CD4-positive, alpha-beta T cell (primary cell): Measurements from ENCODE around the gene SDK1. TPM values are rescaled to one million over a fixed set of nuclear protein-coding genes. Genes with fewer than 3 reads are reported as not detected.

Experiments used
- ATAC-seq: fragments of 200-7000 bp; cut with Tn5 transposase; one replicate; pipeline ENCODE4 v1.10.0; 2022; ENCODE audit warnings: mild to moderate bottlenecking; ENCODE audit not compliant: poor library complexity
- CTCF ChIA-PET: fragments of 350-600 bp; sonication (Branson Sonifier 250); formaldehyde crosslinking; loops from one replicate; lab custom pipeline; 2021; ENCODE audit warnings: antibody characterized with exemption, inconsistent platforms; lab: Charles Lee
- POLR2A ChIA-PET: fragments of 350-600 bp; sonication (Branson Sonifier 250); formaldehyde crosslinking; loops from one replicate; lab custom pipeline; 2021; ENCODE audit warnings: antibody characterized with exemption, inconsistent platforms; lab: Charles Lee
- DNase-seq, 14 experiments: peaks; one replicate each; pipeline ENCODE4 v3.0.0-alpha.2; 2013 to 2020; ENCODE audit warnings: mixed read lengths in 2 of 14
- H3K27ac ChIP-seq, 2 donors: one replicate each; pipeline versions ENCODE4 v1.5.1 to v1.7.0; 2013; ENCODE audit warnings: low read length in 2 of 2, low read depth in 1 of 2, mild to moderate bottlenecking in 1 of 2
- H3K27me3 ChIP-seq, 2 experiments: 1 replicate in 1 of 2; 2 replicates in 1 of 2; pipeline versions ENCODE4 v1.6.1 to v1.7.0; 2013; ENCODE audit warnings: low read length in 2 of 2, control low read depth in 1 of 2, mild to moderate bottlenecking in 1 of 2, moderate library complexity in 1 of 2; ENCODE audit not compliant: insufficient read depth in 2 of 2, control insufficient read depth in 1 of 2
- H3K36me3 ChIP-seq: one replicate; pipeline ENCODE4 v1.6.1; 2013; ENCODE audit warnings: low read length, control low read depth; ENCODE audit not compliant: insufficient read depth
- H3K4me1 ChIP-seq: one replicate; pipeline ENCODE4 v1.6.1; 2013; ENCODE audit warnings: low read length, control low read depth; ENCODE audit not compliant: insufficient read depth
- H3K4me3 ChIP-seq: one replicate; pipeline ENCODE4 v1.5.1; 2013; ENCODE audit warnings: mild to moderate bottlenecking, low read length, moderate library complexity
- H3K9me3 ChIP-seq, 2 experiments: 1 replicate in 1 of 2; 2 replicates in 1 of 2; pipeline versions ENCODE4 v1.6.1 to v1.7.0; 2013; ENCODE audit warnings: low read length in 2 of 2, mild to moderate bottlenecking in 2 of 2, control low read depth in 1 of 2, moderate library complexity in 1 of 2; ENCODE audit not compliant: control insufficient read depth in 1 of 2, insufficient read depth in 1 of 2
- H3K27ac Mint-ChIP-seq: one replicate; pipeline ENCODE4 v1.8.0; 2020; ENCODE audit warnings: mixed read lengths
- H3K27me3 Mint-ChIP-seq: one replicate; pipeline ENCODE4 v1.8.0; 2021; ENCODE audit warnings: mixed read lengths
- H3K36me3 Mint-ChIP-seq: one replicate; pipeline ENCODE4 v1.8.0; 2021; ENCODE audit warnings: low read depth, mixed read lengths
- H3K4me1 Mint-ChIP-seq: one replicate; pipeline ENCODE4 v1.8.0; 2021; ENCODE audit warnings: low read depth, mixed read lengths
- H3K4me3 Mint-ChIP-seq: one replicate; pipeline ENCODE4 v1.8.0; 2020; ENCODE audit warnings: mild to moderate bottlenecking, mixed read lengths
- H3K9me3 Mint-ChIP-seq: one replicate; pipeline ENCODE4 v1.8.0; 2020; ENCODE audit warnings: mixed read lengths
- CTCF ChIP-seq: fragments of 200-600 bp; IDR thresholded peaks from one replicate; pipeline ENCODE4 v1.8.0; 2022; ENCODE audit warnings: antibody characterized with exemption, mild to moderate bottlenecking
- intact Hi-C, 2 experiments: fragments of 100-400 bp; cut with DNase I in 1 of 2; cut with micrococcal nuclease in 1 of 2; formaldehyde crosslinking; loops; one replicate each; pipeline versions ENCODE4 v1.15.1 to v1.9.0; 2023 to 2025; cut with DNase I, micrococcal nuclease
- total RNA-seq, 174 experiments: library from RNA in 2 of 174; stranded (reverse) in 2 of 174; gene quantifications; one replicate each; pipeline ENCODE4 v1.2.3 and lab custom pipeline; 2021 to 2026

SDK1 gene
- total RNA-seq, 2 experiments from 2014 or later: 1.1 to 1.3 TPM

GRCh38 chr7:3607847-3608246, 306.8 kb downstream of the SDK1 start:
- no peak for DNase-seq
- Histone ChIP-seq H3K27me3 (peaks cover 0 to 4% of the 10 kb centered on the region in 2 experiments), H3K27ac (no peak overlapping the region), H3K36me3 (no peaks in the 10 kb centered on the region), H3K9me3 (peaks cover 0 to 4% of the 10 kb centered on the region in 2 experiments), H3K4me3 (no peak overlapping the region), H3K4me1 (no peaks in the 10 kb centered on the region)
- no peak for TF ChIP-seq CTCF
- H3K9me3 Mint-ChIP-seq: no peaks in the 10 kb centered on the region
- ChIA-PET POLR2A (no interaction called here), CTCF (no interaction called here)
- intact Hi-C loops: no loop called here
- H3K27me3 Mint-ChIP-seq: peaks cover 8% of the 10 kb centered on the region
- no peaks in the 10 kb centered on the region for H3K36me3 Mint-ChIP-seq
- ATAC-seq: no peak
- no peak overlapping the region for H3K27ac Mint-ChIP-seq
- no peaks in the 10 kb centered on the region for H3K4me1 Mint-ChIP-seq
- H3K4me3 Mint-ChIP-seq: no peak overlapping the region

GRCh38 chr7:3616306-3616705, 315.3 kb downstream of the SDK1 start:
- no peaks in the 10 kb centered on the region for H3K4me1 ChIP-seq
- Mint-ChIP-seq H3K4me3 (no peak overlapping the region), H3K27me3 (peaks cover 6% of the 10 kb centered on the region), H3K27ac (no peak overlapping the region), H3K36me3 (no peaks in the 10 kb centered on the region), H3K4me1 (no peaks in the 10 kb centered on the region), H3K9me3 (peaks cover 3% of the 10 kb centered on the region)
- H3K27ac ChIP-seq: no peak overlapping the region
- H3K36me3 ChIP-seq: no peaks in the 10 kb centered on the region
- ChIA-PET CTCF (interaction anchor here (0.8 kb wide), 1 partner anchor 12 kb away, joined by 3 read pairs; no protein-coding TSS in a partner anchor), POLR2A (no interaction called here)
- intact Hi-C loops: no loop called here
- H3K4me3 ChIP-seq: no peak overlapping the region
- no peaks in the 10 kb centered on the region for H3K9me3 ChIP-seq
- no peak for DNase-seq
- no peak for TF ChIP-seq CTCF
- H3K27me3 ChIP-seq: no peaks in the 10 kb centered on the region
- ATAC-seq: no peak

GRCh38 chr7:3630081-3630480, 329.0 kb downstream of the SDK1 start:
- Mint-ChIP-seq H3K36me3 (peaks cover 11% of the 10 kb centered on the region), H3K4me3 (no peak overlapping the region), H3K4me1 (no peaks in the 10 kb centered on the region), H3K27ac (no peak overlapping the region), H3K27me3 (no peaks in the 10 kb centered on the region), H3K9me3 (peaks cover 15% of the 10 kb centered on the region)
- TF ChIP-seq CTCF: no peak
- no peak for DNase-seq
- Histone ChIP-seq H3K4me1 (no peaks in the 10 kb centered on the region), H3K36me3 (no peaks in the 10 kb centered on the region), H3K27me3 (peaks cover 3 to 4% of the 10 kb centered on the region in 2 experiments), H3K27ac (no peak overlapping the region), H3K9me3 (peaks cover 5 to 8% of the 10 kb centered on the region in 2 experiments), H3K4me3 (no peak overlapping the region)
- ChIA-PET POLR2A (no interaction called here), CTCF (no interaction called here)
- intact Hi-C loops: no loop called here
- ATAC-seq: no peak
